HG03575 (cell line): ENCODE data around the gene SMYD2.

Source experiments
- ATAC-seq: cut with Tn5 transposase; IDR thresholded peaks from one replicate; pipeline ENCODE4 v1.9.1; 2021; ENCODE audit not compliant: unreplicated experiment, insufficient number of reproducible peaks, low FRiP score; ENCODE audit errors: extremely low read depth

The SMYD2 gene

DNA sequence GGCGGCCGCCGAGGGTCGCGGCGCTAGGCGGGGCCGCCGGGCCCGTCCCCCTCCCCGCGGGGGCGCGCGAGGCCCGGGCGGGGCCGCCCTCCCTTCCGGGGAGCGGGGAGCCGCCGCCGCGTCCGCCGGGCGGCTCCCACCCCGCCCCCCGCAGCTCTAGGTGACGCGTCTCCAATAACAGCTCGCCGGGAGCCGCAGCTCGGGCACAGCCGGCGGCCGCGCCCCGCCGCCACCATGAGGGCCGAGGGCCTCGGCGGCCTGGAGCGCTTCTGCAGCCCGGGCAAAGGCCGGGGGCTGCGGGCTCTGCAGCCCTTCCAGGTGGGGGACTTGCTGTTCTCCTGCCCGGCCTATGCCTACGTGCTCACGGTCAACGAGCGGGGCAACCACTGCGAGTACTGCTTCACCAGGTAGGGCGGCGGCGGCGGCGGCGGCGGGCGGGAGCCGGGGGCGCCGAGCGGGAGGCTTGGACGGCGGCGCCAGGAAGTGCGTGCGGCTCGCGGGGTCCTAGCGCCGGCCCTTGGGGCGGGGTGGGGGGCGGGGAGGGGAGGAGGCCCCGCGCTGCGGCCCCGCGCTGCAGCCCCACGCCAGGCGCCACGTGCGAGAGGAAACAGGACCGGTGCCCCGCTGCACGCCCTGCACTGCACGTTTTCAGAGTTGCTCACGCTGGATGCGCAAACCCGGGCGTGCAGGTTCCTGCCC, at the start of gene SMYD2:
Gene SMYD2 (plus strand): TSS at position 139 of the 699 bp plus-strand sequence. CDS start 96 bp downstream, at position 235.
- peak; percentile 28 for ATAC-seq

DNA sequence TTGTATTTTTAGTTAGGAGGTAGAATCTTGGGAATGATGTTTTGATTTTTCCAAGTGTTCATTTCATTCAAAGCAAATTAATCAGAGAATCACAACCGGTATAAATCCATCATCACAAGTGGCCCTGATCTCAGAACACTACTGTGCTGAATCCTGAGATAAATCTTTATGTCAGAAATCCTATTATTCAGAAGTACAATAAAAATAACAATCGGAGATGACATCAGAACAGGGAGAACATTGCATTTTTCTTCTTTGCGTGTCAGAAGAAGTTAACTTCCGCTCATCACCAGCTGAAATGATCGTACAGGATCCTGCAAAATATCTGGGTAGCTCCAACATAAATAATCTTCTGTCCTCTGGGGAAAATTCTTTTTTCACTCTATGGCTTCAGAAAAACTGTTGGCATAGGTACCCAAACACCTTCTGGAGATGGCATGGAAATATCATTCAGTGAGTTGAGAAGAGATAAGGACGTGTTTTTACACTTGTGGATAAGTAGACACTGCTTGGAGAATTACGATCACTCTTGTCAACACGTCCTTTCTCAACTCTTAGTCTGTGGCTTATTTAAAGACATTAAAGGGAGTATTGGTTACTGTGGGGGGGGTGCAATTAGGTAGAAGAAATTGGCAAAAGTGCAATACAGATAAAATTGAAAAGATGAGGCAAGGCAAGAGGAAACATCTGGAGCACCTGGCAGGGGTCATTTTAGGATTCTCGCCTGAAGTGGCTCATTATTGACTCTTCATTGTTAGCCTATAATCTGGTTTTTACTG, 46.9 kb upstream of the SMYD2 start:
- ATAC-seq = no peak

DNA sequence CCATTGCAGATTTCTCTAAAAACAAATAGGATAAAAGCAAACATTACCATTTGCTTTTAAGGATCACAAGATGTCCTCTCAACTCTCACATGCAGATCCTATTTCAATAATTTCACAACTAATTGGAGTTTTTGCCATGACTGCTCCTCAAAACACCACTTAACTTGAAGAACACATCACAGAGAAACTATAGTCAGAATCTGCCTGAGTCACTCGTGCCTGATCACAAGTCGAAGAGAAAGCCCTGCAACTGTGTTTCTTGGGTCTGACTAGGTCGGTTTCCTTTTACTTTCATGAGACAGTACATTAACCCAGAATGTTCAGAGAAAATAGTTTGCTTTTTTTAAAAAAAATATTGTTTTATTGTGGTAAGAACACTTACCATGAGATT, 46.3 kb upstream of the SMYD2 start:
- ATAC-seq = no peak

DNA sequence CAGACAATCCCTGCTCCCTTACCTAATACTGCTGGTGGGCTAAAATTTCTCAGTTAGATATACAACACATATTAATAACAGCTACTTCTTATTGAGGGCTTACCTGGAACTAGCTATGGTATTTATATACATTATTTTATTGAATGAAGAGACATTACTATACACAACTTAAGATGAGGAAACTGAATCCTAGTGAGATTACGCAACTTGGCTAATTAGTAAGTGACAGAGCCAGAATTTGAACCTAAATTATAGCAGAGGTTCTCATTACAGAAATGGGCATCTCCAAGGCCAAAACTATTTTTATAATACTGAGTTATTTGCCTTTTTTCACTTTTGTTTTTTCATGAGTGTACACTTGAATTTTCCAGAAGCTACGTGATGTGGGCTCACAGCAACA, 44.5 kb upstream of the SMYD2 start:
- no peak for ATAC-seq

DNA sequence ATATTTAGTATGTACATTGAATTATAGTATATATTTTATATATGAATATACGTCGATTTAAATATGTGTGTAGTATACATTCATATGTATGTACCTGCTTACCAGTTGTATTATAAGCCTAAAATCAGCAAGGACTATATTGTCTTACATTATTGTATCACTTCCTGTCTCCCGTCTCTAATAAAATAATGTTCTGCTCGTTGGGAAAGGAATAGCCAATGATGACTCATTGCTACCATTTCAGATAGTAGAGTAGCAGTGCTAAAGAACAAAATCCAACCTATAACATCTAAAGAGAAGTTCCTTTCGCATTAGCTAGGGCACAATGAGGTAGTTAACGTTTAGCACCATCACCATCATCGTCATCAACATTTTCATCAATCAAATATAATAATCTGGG, 39.9 kb upstream of the SMYD2 start:
- no peak for ATAC-seq

- ATAC-seq = no peak
These were observed 36.7 kb upstream of the SMYD2 start for GRCh38 chr1:214244252-214244651.

GRCh38 chr1:214244841-214245240, 36.1 kb upstream of the SMYD2 start:
- ATAC-seq = no peak

GRCh38 chr1:214247501-214248041, 33.4 kb upstream of the SMYD2 start:
- no peak for ATAC-seq

DNA sequence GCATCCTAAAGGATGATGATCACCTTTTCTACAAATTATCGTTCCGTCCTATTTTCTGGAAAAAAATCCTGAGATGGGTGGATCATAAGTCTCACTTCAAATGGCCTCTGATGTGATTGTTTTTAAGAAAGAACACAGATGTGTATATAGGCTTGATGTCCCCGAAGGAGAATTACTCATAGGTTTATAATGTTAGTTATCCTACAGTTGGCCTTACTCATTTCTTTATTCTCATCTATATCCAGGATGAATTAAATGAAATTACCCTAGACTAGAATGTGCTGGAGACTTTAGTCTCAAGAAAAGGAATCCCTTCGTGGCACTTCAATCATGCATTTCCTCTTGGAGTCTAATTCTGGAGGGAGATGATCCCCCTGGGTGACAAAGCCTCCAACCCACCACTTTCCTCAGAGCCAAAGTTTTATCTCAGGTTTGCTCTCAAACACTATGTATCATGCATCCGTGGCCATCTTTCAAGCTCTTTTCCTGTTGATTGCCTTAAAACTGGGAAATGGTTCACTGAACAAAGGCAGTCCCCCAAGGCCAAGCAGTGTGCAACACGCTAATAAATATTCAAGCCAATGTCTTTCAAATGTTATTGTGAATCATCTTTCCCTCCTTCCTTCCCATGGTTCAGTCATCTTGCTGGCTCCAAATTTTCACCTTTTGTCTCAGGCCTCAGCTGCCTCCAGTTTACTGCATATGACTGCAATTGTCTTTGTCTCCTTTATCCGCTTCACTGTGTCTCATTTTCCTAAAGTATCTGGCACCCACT, 32.5 kb upstream of the SMYD2 start:
- no peak for ATAC-seq

DNA sequence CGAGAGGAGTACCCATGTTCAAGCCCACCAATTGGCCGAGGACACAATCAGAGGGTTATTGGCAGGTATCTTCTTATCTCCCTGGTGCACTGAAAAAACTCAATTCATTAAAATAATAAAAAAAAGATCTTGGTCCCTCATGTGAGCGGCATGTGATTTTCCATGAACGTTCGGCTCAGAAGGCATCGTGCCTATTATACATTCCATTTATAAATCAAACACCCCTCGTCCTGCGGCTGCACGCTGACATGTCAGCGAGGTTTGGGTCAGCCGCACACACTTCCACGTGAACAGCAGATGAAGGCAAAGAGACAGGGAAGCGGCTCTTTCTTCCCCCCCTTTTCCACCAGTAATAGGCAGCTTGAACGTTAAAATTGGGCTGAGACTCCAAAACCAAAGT, 31.3 kb upstream of the SMYD2 start:
- no peak for ATAC-seq

GRCh38 chr1:214251354-214251753, 29.6 kb upstream of the SMYD2 start:
- ATAC-seq = no peak

DNA sequence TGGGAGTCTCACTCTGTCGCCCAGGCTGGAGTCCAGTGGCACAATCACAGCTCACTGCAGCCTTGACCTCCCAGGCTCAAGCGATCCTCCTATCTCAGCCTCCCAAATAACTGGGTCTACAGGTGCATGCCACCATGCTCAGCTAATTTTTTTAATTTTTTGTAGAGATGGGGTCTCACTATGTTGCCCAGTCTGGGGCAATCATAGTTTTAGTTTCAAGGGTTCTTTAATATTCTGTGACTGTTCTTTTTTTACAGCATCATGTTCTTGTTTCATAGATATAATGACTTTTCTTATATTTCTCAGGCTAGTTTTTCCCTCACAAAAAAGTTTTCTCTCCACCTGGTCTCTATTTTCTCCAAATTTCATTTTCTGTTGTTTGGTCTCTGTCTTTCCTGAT, 25.4 kb upstream of the SMYD2 start:
- ATAC-seq = no peak

DNA sequence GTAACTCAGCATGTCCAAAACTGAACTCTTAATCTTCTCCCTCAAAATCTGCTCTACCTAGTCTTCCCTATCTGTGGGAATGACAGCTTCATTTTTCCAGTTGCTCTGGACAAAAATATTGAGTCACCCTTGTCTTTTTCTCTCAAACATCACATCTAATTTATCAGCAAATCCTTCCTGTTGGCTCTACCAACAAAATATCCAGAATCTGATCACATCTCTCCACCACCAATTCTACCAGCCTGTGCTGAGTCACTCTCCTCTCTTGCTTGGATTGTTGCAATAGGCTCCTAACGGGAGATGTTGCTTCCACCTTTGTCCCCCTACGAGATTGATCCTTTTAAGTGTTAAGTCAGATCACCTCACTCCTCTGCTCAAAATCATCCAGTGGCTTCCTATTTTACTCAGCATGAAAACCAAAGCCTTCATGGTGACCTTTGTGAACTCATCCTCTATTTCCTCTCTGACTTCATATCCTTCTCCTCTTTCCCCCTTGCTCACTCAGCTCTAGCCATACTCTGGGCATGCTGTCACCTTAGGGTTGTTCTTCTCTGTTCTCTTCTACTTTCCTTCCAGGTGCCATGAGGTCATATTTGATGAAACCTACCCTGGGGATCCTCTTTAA, 21.5 kb upstream of the SMYD2 start:
- no peak for ATAC-seq

DNA sequence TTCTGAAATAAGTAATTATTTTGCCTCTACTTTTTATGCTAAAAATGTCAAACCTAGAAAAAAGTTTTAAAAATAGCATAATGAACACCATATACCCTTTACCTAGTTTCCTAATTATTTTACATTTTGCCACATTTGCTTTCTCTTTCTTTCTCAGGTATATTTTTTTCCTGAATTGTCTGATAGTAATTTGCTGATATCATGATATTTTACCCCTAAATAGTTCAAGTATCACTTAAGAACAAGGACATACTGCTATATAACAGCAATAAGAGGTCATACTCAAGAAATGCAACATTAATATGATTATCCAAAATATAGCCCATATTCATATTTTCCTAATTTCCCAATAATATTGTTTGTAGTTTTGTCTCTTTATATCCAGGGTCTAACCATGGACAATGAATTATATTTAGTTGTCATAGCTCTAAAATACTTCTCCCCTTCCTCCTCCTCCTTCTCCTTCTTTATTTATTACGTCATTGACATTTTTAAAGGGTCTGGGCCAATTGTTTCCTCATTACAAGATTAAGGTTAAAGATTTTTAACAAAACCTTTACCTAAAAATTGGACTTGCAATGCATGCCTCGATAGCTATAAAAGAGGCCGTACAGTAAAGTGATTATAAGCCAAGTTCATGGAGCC, 20.3 kb upstream of the SMYD2 start:
- ATAC-seq = no peak

DNA sequence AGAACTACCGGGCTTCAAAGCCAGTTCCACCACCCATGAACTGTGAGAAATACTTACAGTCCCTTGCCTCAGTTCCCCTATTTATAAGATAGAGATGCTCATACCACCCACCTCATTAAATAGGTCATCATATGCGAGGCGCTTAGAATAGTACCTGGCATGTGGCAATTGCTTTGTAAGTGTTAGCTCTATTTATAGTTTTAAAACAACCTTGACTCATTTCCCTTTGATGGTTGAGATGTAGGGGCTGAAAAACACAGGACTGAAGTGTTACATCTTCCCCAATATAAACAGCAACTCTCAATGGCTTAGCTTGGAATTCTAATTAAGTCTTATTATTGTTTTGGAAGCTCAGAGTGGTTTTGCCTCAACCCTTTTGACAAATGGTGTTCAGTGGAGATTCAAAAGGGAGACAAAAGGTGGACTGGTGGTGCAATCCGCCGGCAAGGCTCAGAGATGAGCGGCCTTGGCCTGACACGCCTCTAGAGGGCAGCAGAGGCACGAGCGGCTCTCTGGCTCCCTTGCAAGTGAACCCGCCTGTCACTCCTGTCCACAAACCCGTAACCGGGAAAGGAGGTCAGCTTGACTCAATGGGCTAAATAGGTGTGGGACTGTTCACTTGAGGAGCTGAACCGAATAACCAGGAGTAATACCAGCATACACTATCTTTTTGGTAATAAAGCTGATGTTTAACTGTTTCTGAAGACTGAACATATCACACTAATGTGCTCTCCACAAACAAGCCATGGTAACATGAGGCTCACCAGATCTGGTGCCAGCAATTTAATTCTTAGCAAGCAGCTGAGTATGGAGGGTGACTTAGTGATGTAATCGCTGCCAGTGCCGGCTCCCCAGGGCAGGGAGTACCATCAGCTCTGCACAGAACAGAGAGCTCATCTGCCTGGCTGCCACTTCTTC, 19.5 kb upstream of the SMYD2 start:
- ATAC-seq = peak; percentile 75

DNA sequence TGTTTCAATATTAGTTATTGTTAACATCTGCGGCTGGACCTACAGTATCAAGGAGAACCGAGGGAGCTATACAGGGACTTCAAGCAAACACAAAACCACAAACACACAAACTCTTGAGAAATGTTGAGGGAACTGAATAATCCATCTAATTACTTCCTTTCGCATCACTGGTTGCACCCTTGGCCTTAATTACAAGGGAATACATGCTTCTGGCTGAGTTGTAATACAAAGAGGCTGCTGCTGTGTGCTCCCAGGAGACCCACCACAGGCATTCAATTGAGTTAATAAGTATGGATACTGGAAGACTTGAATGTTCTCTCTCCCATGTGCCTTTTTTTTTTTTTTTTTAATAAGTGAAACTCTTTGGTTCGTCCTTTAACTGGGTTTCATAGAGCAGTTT, 16.8 kb upstream of the SMYD2 start:
- ATAC-seq = no peak

GRCh38 chr1:214264976-214265375, 16.0 kb upstream of the SMYD2 start:
- ATAC-seq = no peak
